ENCODE data around the gene SENP7.
"Not testable (repeated sequence)": the region's sequence is repeated elsewhere in the genome, so short reads cannot be mapped to it uniquely, and the experiment has no call there.

Gene SENP7

GRCh38 chr3:101512646-101513418 lies at the start of gene SENP7:
TSS of gene SENP7 (minus strand) at chr3:101513212. CDS start at chr3:101513130, 82 bp downstream.
- peak in 54 of 56 donors; percentile 5 to 85 (median 58) for DNase-seq

GRCh38 chr3:101561630-101562328 lies 48.8 kb upstream of the SENP7 start, which contains the start of gene TRMT10C:
TSS of gene TRMT10C (plus strand) at chr3:101561868. CDS start at chr3:101564782, 2,914 bp downstream.
- DNase-seq = peak; percentile 4 to 95 (median 83)

GRCh38 chr3:101556064-101556463 lies 43.1 kb upstream of the SENP7 start:
- no peak for DNase-seq

- not testable (repeated sequence) for DNase-seq
These were observed 40.4 kb upstream of the SENP7 start for GRCh38 chr3:101553381-101553780.

GRCh38 chr3:101551359-101552081 lies 38.5 kb upstream of the SENP7 start:
- DNase-seq = not testable (repeated sequence)

GRCh38 chr3:101549473-101549872 lies 36.5 kb upstream of the SENP7 start:
- no peak for DNase-seq

- DNase-seq = no peak
These were observed 35.6 kb upstream of the SENP7 start for GRCh38 chr3:101548527-101549105.

GRCh38 chr3:101544161-101544850 lies 31.3 kb upstream of the SENP7 start:
- no peak for DNase-seq

- DNase-seq = no peak
These were observed 29.9 kb upstream of the SENP7 start for GRCh38 chr3:101542957-101543356.

- DNase-seq = not testable (repeated sequence)
These were observed 23.9 kb upstream of the SENP7 start for GRCh38 chr3:101536955-101537354.

- no peak for DNase-seq
These were observed 23.3 kb upstream of the SENP7 start for GRCh38 chr3:101536266-101536665.

GRCh38 chr3:101535221-101535620 lies 22.2 kb upstream of the SENP7 start:
- no peak for DNase-seq

GRCh38 chr3:101533603-101533968 lies 20.6 kb upstream of the SENP7 start:
- no peak for DNase-seq

- DNase-seq = no peak
These were observed 20.0 kb upstream of the SENP7 start for GRCh38 chr3:101532783-101533602.

GRCh38 chr3:101531473-101532086 lies 18.6 kb upstream of the SENP7 start:
- no peak for DNase-seq

- DNase-seq = no peak
These were observed 17.7 kb upstream of the SENP7 start for GRCh38 chr3:101530686-101531047.

- DNase-seq = no peak
These were observed 17.0 kb upstream of the SENP7 start for GRCh38 chr3:101529816-101530685.

GRCh38 chr3:101527906-101528305 lies 14.9 kb upstream of the SENP7 start:
- DNase-seq = no peak

- DNase-seq = no peak
These were observed 14.4 kb upstream of the SENP7 start for GRCh38 chr3:101527441-101527840.

Data from amygdala (tissue), 56 donors.